Prostate gland (tissue), 2 donors: ENCODE data around the gene UBASH3B. TPM values are rescaled to one million over a fixed set of nuclear protein-coding genes. Genes with fewer than 3 reads are reported as not detected.
"Not testable (repeated sequence)": the region's sequence is repeated elsewhere in the genome, so short reads cannot be mapped to it uniquely, and the experiment has no call there.

Source experiments
- DNase-seq: peaks from one replicate; pipeline ENCODE4 v3.0.0-alpha.2; 2019; ENCODE audit warnings: low spot score
- H3K27ac ChIP-seq, 2 donors: fragments of 200-600 bp; sonication (generic); 2 replicates each; pipeline ENCODE4 v1.5.1; 2017 to 2019
- H3K27me3 ChIP-seq: fragments of 200-600 bp; sonication (generic); replicated peaks from 2 replicates; pipeline ENCODE4 v1.5.1; 2019; ENCODE audit not compliant: insufficient read depth
- H3K36me3 ChIP-seq, 2 donors: fragments of 200-600 bp; sonication (generic); 1 replicate in 1 of 2; 2 replicates in 1 of 2; pipeline versions ENCODE4 v1.5.1 to v1.8.1; 2017 to 2019
- H3K4me1 ChIP-seq: fragments of 200-600 bp; sonication (generic); replicated peaks from 2 replicates; pipeline ENCODE4 v1.5.1; 2019
- H3K4me3 ChIP-seq, 2 donors: fragments of 200-600 bp; sonication (generic); 2 replicates each; pipeline ENCODE4 v1.5.1; 2017 to 2019
- H3K9me3 ChIP-seq: fragments of 200-600 bp; sonication (generic); 2 replicates; pipeline ENCODE4 v1.5.1; 2017
- POLR2A ChIP-seq: fragments of 450-650 bp; IDR thresholded peaks from one replicate; pipeline ENCODE4 v1.6.1; 2016; ENCODE audit warnings: antibody characterized with exemption, mild to moderate bottlenecking
- POLR2AphosphoS5 ChIP-seq: sonication (generic); formaldehyde crosslinking; IDR thresholded peaks from one replicate; pipeline ENCODE4 v1.6.1; 2017; ENCODE audit warnings: antibody characterized with exemption
- whole genome bisulfite sequencing: methylation state at CpG from one replicate; pipeline ENCODE4 v1.1.5; 2018; 5-methylcytosine and 5-hydroxymethylcytosine counted together
- intact Hi-C: fragments of 100-400 bp; cut with DNase I; formaldehyde crosslinking; loops from one replicate; pipeline ENCODE4 v1.14.2; 2022
- total RNA-seq, 2 donors: library from RNA; depleted of rRNA; stranded (reverse); fragments of >200 nt; gene quantifications; one replicate each; pipeline ENCODE4 v1.1.0, GENCODE V29; 2016
- TF ChIP-seq, protein P1 (sequence below), 4 experiments: fragments of 200-600 bp in 2 of 4; fragments of 450-650 bp in 2 of 4; sonication (generic) in 2 of 4; IDR thresholded peaks; 1 replicate in 3 of 4; 2 replicates in 1 of 4; pipeline ENCODE4 v1.5.1; 2016 to 2019; ENCODE audit warnings: antibody characterized with exemption in 4 of 4, mild to moderate bottlenecking in 2 of 4, moderate library complexity in 2 of 4

The UBASH3B gene, protein sequence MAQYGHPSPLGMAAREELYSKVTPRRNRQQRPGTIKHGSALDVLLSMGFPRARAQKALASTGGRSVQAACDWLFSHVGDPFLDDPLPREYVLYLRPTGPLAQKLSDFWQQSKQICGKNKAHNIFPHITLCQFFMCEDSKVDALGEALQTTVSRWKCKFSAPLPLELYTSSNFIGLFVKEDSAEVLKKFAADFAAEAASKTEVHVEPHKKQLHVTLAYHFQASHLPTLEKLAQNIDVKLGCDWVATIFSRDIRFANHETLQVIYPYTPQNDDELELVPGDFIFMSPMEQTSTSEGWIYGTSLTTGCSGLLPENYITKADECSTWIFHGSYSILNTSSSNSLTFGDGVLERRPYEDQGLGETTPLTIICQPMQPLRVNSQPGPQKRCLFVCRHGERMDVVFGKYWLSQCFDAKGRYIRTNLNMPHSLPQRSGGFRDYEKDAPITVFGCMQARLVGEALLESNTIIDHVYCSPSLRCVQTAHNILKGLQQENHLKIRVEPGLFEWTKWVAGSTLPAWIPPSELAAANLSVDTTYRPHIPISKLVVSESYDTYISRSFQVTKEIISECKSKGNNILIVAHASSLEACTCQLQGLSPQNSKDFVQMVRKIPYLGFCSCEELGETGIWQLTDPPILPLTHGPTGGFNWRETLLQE
- total RNA-seq = 1 to 10 TPM; 1.9 to 9.9 TPM

DNA sequence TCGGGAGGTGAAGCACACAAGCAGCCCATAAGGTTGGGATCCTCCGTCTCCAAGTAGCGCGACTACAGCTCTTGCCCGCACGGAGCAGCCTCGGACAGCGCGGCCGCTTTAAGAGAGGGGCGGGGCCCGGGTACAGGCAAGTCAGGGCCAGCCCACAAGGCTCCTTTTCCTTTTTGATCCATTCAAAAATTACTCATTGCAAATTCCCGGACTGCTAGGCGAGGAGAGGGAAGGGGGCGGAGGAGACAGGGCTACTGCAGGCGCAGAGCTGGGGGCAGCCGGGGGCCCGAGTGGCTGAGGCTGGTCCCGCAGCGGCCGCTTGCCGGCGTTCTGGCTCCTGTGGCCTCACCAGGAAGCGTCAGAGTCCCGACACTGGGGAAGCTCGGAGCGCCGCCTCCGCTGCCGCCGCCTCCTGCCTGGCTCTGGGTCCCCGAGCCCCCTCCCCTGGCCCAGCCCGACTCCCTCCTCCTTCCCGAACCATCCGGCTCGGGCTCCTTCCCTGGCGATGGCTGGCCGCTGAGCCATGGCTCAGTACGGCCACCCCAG lies at the start of gene UBASH3B:
Gene UBASH3B (plus strand): TSS at position 196 of the 546 bp plus-strand sequence. CDS start 328 bp downstream, at position 524.
- Histone ChIP-seq H3K27ac (peak within 1 kb of the TSS; percentile 78 to 88), H3K27me3 (no peaks in the 10 kb centered on the region), H3K9me3 (no peaks in the 10 kb centered on the region), H3K36me3 (no peaks in the 10 kb centered on the region), H3K4me3 (peak within 1 kb of the TSS; percentile 48 to 73), H3K4me1 (no peaks in the 10 kb centered on the region)
- TF ChIP-seq POLR2AphosphoS5 (peak; percentile 68), POLR2A (peak; percentile 42)
- TF ChIP-seq, protein P1, sequence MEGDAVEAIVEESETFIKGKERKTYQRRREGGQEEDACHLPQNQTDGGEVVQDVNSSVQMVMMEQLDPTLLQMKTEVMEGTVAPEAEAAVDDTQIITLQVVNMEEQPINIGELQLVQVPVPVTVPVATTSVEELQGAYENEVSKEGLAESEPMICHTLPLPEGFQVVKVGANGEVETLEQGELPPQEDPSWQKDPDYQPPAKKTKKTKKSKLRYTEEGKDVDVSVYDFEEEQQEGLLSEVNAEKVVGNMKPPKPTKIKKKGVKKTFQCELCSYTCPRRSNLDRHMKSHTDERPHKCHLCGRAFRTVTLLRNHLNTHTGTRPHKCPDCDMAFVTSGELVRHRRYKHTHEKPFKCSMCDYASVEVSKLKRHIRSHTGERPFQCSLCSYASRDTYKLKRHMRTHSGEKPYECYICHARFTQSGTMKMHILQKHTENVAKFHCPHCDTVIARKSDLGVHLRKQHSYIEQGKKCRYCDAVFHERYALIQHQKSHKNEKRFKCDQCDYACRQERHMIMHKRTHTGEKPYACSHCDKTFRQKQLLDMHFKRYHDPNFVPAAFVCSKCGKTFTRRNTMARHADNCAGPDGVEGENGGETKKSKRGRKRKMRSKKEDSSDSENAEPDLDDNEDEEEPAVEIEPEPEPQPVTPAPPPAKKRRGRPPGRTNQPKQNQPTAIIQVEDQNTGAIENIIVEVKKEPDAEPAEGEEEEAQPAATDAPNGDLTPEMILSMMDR (IDR thresholded peaks at IDR 0.05) = peak in 1 of 4 experiments; percentile 17
- peak; percentile 74 for DNase-seq
- intact Hi-C loops = no loop called here
- 0% methylated on average over 39 of the region's 39 CpGs for WGBS

DNA sequence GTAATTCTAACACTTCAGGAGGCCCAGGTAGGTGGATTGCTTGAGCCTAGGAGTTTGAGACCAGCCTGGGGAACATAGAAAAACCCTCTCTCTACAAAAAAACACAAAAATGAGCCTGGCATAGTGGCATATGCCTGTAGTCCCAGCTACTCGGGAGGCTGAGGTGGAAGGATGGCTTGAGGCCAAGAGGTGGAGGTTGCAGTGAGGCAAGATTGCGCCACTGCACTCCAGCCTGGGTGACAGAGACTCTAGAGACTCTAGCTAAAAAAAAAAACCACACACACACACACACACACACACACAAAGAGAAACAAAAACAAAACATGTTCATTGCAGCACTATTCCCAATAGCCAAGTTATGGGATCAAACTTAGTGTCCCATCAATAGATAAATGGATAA lies 48.4 kb upstream of the UBASH3B start:
- H3K4me3 ChIP-seq, H3K4me1 ChIP-seq, DNase-seq, H3K27ac ChIP-seq, H3K36me3 ChIP-seq, H3K27me3 ChIP-seq, H3K9me3 ChIP-seq, intact Hi-C loops: not testable (repeated sequence)
- WGBS = 59% methylated on average over 2 of the region's 2 CpGs

DNA sequence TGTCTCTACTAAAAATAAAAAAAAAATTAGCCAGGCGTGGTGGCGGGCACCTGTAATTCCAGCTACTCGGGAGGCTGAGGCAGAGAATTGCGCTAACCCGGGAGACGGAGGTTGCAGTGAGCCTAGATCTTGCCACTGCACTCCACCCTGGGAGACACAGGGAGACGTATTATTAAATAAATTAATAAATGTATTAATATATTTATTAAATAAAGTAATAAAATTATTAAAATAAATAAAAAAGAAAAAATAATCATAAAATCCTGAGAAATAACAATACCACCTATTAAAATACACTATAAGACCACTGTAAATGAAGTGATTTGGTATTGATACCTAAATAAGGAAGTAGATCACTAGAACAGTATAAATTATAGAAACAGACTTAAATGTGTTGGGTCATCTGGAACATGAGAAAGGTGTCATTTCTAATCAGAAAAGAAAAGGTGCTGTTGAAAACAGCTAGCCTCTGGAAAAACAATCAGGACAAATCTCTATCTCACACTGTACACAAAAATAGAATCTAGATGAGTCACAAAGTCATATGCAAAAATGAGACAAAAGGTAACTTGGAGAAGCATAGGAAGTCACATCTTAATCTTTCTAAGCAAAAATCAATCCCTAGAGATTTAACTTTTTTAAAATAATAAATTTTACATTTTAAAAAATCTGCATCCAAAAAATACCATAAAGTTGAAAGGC lies 43.2 kb upstream of the UBASH3B start:
- no peaks in the 10 kb centered on the region for H3K9me3 ChIP-seq
- TF ChIP-seq, protein P1 (IDR thresholded peaks at IDR 0.05) = no peak
- TF ChIP-seq POLR2A (no peak), POLR2AphosphoS5 (no peak)
- 97% methylated on average over 7 of the region's 7 CpGs for WGBS
- H3K4me1 ChIP-seq = no peaks in the 10 kb centered on the region
- intact Hi-C loops = no loop called here
- H3K27ac ChIP-seq = no peak overlapping the region
- no peaks in the 10 kb centered on the region for H3K27me3 ChIP-seq
- H3K4me3 ChIP-seq = no peak overlapping the region
- DNase-seq = no peak
- H3K36me3 ChIP-seq = no peaks in the 10 kb centered on the region

DNA sequence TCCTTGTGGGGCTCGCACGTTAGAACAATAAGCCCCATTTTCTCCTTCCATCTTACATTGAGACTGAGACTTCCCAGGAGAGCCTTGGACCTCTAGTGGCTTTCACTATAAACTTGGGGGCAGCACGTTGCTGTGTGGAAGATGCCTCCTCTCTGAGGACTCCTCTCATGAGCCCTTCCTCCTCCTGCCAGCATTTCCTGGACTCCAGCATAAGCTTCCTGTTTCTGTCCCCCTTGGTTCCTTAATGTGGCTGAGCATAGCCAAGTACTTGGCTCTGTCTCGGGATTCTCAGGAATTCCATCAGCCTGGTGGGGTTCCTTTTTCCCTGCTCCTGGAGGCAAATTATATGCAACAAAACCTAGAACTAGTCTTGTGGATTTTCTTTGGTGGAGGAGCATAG lies 38.8 kb upstream of the UBASH3B start:
- DNase-seq = no peak
- WGBS = 59% methylated on average over 4 of the region's 4 CpGs
- Histone ChIP-seq H3K4me1 (no peaks in the 10 kb centered on the region), H3K27ac (no peak overlapping the region), H3K27me3 (no peaks in the 10 kb centered on the region), H3K4me3 (no peak overlapping the region), H3K9me3 (no peaks in the 10 kb centered on the region), H3K36me3 (no peaks in the 10 kb centered on the region)
- TF ChIP-seq POLR2AphosphoS5 (no peak), POLR2A (no peak)
- TF ChIP-seq, protein P1 (IDR thresholded peaks at IDR 0.05) = no peak
- intact Hi-C loops = no loop called here

DNA sequence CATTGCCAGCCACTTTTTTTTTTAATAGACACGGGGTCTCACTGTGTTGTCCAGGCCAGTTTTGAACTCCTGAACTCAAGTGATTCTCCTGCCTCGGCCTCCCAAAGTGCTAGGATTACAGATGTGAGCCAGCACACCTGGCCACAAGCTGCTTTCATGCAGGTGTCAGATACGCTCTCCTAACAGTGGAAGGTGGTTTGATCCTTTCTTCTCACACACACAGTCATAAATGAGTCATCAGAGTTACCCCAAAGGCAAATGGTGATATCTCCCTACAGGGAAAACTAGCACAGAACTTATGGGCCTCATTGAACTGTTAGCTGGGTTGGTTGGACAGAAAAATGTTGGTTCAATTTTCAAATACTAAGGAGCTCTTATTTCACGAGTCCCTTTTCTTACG lies 38.2 kb upstream of the UBASH3B start:
- H3K4me3 ChIP-seq = no peak overlapping the region
- no peak overlapping the region for H3K27ac ChIP-seq
- no peaks in the 10 kb centered on the region for H3K9me3 ChIP-seq
- 83% methylated on average over 5 of the region's 5 CpGs for WGBS
- H3K27me3 ChIP-seq = no peaks in the 10 kb centered on the region
- no peak for DNase-seq
- no peak for TF ChIP-seq POLR2AphosphoS5
- no peak for TF ChIP-seq POLR2A
- TF ChIP-seq, protein P1 (IDR thresholded peaks at IDR 0.05) = no peak
- no peaks in the 10 kb centered on the region for H3K36me3 ChIP-seq
- no peaks in the 10 kb centered on the region for H3K4me1 ChIP-seq
- intact Hi-C loops = no loop called here
